ENCODE results near the gene LRRC42. TPM values are rescaled to one million over a fixed set of nuclear protein-coding genes. Genes with fewer than 3 reads are reported as not detected.

LRRC42 gene
- total and polyA plus RNA-seq, 9 of the 15 experiments (the other 6 are each of a cell fraction or from before 2014, with no cell fraction given), result 17.3 to 51.9 (median 35.5) TPM

DNA sequence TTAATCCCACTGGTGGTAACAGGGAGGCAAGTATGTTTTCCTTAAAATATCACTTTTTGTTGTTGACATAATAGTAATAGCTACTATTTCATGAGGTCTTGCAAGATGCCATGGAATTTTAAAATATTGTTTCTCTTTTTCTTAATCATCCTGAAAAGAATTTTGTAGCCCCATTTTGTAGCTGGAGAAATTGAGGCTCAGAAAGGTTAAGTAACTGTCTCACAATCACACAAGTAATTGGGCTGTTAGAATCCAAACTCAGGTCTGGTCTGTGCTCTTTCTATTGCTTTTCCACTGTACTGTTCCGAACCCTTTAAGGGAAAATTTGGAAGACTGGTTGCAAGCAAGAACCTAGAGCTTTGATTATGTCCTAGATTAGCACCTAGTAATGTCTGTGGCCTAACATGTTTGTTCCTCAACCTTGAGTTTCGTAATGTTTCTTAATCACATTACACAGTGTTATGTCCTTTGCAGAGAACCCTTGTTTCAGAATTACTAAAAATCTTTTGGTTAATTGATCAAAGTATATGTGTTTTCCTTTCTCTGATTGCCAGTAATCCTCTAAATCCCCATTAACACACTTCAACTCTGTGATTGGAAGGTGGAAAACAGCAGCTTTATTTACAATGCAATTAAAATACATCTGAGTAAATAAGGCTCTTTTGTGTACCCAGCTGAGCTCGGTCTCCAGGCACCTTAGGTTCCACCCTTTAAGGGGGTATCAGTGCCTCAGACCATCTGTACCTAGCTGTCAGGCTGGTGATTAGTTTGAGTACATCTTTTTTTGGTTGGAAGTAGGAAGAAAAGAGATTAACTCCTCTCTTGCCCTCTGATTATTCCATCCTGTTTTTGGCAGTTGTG lies 10.4 kb downstream of the LRRC42 start (continued):
- TF ChIP-seq, protein P1, sequence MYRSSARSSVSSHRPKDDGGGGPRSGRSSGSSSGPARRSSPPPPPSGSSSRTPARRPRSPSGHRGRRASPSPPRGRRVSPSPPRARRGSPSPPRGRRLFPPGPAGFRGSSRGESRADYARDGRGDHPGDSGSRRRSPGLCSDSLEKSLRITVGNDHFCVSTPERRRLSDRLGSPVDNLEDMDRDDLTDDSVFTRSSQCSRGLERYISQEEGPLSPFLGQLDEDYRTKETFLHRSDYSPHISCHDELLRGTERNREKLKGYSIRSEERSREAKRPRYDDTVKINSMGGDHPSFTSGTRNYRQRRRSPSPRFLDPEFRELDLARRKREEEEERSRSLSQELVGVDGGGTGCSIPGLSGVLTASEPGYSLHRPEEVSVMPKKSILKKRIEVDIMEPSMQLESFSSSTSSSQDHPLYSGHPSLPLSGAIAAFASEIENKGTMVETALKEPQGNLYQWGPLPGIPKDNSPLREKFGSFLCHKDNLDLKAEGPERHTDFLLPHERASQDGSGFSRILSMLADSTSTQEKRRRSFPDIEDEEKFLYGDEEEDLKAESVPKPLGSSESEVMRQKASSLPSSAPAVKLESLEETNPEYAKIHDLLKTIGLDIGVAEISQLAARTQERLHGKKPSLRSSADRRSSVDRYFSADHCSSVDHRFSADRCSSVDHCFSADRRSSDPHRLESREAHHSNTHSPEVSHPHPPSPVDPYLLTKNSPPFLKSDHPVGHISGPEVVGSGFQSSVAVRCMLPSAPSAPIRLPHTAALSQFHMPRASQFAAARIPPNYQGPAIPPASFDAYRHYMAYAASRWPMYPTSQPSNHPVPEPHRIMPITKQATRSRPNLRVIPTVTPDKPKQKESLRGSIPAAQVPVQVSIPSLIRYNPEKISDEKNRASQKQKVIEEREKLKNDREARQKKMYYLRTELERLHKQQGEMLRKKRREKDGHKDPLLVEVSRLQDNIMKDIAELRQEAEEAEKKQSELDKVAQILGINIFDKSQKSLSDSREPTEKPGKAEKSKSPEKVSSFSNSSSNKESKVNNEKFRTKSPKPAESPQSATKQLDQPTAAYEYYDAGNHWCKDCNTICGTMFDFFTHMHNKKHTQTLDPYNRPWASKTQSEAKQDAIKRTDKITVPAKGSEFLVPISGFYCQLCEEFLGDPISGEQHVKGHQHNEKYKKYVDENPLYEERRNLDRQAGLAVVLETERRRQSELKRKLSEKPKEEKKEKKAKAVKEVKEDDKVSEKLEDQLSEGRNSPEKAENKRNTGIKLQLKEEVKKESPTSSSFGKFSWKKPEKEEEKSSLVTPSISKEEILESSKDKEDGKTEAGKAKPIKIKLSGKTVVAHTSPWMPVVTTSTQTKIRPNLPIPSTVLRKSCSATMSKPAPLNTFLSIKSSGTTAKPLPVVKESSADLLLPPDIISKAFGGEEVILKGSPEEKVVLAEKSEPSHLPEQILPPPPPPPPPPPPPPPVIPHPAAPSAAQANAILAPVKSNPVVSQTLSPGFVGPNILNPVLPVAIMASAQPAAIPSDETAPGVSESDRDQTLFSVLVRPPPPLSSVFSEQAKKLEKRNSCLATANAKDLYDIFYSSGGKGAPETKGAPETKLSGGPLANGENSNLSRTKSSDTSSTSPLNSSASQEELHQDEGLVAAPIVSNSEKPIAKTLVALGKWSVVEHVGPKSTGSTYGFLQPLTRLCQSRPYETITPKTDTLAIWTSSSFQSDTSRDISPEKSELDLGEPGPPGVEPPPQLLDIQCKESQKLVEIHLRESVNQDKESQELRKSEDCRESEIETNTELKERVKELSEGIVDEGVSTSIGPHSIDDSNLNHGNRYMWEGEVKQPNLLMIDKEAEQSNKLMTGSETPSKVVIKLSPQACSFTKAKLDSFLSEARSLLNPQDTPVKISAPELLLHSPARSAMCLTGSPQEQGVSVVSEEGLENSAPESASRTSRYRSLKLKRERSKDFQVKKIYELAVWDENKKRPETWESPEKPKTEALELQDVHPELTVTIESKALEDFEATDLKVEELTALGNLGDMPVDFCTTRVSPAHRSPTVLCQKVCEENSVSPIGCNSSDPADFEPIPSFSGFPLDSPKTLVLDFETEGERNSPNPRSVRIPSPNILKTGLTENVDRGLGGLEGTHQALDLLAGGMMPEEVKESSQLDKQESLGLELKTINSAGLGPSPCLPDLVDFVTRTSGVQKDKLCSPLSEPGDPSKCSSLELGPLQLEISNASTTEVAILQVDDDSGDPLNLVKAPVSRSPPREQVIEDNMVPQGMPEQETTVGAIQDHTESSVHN (IDR thresholded peaks at IDR 0.05; ENCODE audit: borderline replicate concordance in 1 of 2, low read depth in 1 of 2), result no peak
- peak; percentile 65 to 72; a peak in 2 of 4 replicates for TF ChIP-seq FOXA3 (CRISPR knock-in tag; conservative IDR thresholded peaks at IDR 0.05 in 1 of 2, IDR thresholded peaks at IDR 0.05 in 1 of 2)
- no peak for TF ChIP-seq MECOM (CRISPR knock-in tag; IDR thresholded peaks at IDR 0.05)
- TF ChIP-seq, protein P2, sequence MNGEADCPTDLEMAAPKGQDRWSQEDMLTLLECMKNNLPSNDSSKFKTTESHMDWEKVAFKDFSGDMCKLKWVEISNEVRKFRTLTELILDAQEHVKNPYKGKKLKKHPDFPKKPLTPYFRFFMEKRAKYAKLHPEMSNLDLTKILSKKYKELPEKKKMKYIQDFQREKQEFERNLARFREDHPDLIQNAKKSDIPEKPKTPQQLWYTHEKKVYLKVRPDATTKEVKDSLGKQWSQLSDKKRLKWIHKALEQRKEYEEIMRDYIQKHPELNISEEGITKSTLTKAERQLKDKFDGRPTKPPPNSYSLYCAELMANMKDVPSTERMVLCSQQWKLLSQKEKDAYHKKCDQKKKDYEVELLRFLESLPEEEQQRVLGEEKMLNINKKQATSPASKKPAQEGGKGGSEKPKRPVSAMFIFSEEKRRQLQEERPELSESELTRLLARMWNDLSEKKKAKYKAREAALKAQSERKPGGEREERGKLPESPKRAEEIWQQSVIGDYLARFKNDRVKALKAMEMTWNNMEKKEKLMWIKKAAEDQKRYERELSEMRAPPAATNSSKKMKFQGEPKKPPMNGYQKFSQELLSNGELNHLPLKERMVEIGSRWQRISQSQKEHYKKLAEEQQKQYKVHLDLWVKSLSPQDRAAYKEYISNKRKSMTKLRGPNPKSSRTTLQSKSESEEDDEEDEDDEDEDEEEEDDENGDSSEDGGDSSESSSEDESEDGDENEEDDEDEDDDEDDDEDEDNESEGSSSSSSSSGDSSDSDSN (IDR thresholded peaks at IDR 0.05; ENCODE audit: borderline replicate concordance in 1 of 2, low read depth in 2 of 2, low read length in 2 of 2), result no peak
- TF ChIP-seq CEBPG (CRISPR knock-in tag; IDR thresholded peaks at IDR 0.05), result no peak
- TF ChIP-seq CEBPG (tag; conservative IDR thresholded peaks at IDR 0.05 in 1 of 2, IDR thresholded peaks at IDR 0.05 in 1 of 2), result peak in 1 of 2 experiments; percentile 37; a peak in 2 of 4 replicates
- TF ChIP-seq CEBPB (tag; IDR thresholded peaks at IDR 0.05), result peak; percentile 77
- TF ChIP-seq ZBTB17 (CRISPR knock-in tag; IDR thresholded peaks at IDR 0.05), result peak; percentile 65; the same call in 1 of the 2 replicates
- TF ChIP-seq RBM25 (IDR thresholded peaks at IDR 0.05; ENCODE audit: low read depth, low read length, severe bottlenecking), result peak; percentile 65
- peak; percentile 93 for TF ChIP-seq ESRRA (IDR thresholded peaks at IDR 0.05; ENCODE audit: borderline replicate concordance, low read depth)

All from K562 (cell line).